ENCODE results near the gene NSDHL.

DNA sequence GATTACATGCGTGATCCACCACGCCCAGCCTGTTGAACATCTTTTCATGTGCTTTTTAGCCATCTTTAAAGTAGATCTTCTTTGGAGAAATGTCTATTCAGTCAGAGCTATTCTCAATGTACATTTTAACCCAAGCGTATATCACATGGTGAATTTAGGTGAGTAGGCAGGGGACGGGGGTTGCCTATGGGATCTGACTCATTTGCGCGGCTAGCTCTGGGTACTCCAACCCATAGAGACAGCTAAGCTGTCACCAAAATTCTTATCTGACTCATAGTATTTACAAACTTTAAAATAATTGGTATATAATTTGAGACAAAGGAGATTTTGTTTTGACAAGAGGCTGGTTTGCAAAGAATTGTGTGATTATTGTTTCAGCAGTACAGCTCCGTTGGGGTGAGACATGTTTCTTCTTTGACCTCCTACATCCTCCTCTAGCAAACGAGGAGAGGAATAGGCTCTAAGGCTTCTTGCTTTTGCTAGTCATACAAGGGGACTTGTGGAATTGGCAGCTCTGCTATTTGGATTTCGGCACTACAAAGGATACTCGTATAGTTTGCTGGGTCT, 12.0 kb downstream of the NSDHL start:
- TF ChIP-seq POLR2A (IDR thresholded peaks at IDR 0.05; ENCODE audit: low read depth, low read length) (no peak), POLR2AphosphoS5 (IDR thresholded peaks at IDR 0.05; ENCODE audit: low read depth, low read length) (no peak)
